ENCODE results near the gene ZCCHC24.

DNA sequence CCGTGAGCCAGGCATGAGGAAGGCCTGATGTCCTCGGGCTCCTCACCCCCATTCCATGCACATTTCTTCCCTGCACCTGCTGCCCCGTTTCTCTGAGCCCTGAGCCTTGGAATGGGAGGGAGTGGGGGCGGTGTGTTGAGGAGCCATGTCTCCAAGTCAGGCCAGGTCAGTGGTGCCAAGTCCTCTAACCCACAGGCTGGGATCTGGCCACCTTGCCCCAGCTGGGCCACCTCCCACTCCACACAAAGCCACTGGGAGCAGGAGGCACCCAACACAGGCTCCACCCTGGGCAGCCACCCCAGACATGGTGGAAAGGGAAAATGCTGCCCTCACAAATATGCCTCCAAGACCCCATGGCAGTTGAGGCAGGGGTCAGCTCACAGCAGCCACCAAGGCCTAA is 27.7 kb downstream of the ZCCHC24 start:
- no peak for TF ChIP-seq TAF1 (IDR thresholded peaks at IDR 0.05; ENCODE audit: borderline replicate concordance, low read depth, low read length)
- TF ChIP-seq POLR2AphosphoS5 (IDR thresholded peaks at IDR 0.05; ENCODE audit: low read depth, low read length), result no peak
- TF ChIP-seq EZH2phosphoT487 (IDR thresholded peaks at IDR 0.05; ENCODE audit: borderline replicate concordance, low read depth), result no peak
- TF ChIP-seq SIN3A (IDR thresholded peaks at IDR 0.05; ENCODE audit: borderline replicate concordance, low read depth, low read length), result no peak
- TF ChIP-seq NRF1 (IDR thresholded peaks at IDR 0.05; ENCODE audit: low read depth, low read length), result no peak
- TF ChIP-seq, protein P1, sequence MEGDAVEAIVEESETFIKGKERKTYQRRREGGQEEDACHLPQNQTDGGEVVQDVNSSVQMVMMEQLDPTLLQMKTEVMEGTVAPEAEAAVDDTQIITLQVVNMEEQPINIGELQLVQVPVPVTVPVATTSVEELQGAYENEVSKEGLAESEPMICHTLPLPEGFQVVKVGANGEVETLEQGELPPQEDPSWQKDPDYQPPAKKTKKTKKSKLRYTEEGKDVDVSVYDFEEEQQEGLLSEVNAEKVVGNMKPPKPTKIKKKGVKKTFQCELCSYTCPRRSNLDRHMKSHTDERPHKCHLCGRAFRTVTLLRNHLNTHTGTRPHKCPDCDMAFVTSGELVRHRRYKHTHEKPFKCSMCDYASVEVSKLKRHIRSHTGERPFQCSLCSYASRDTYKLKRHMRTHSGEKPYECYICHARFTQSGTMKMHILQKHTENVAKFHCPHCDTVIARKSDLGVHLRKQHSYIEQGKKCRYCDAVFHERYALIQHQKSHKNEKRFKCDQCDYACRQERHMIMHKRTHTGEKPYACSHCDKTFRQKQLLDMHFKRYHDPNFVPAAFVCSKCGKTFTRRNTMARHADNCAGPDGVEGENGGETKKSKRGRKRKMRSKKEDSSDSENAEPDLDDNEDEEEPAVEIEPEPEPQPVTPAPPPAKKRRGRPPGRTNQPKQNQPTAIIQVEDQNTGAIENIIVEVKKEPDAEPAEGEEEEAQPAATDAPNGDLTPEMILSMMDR (IDR thresholded peaks at IDR 0.05), result no peak
- TF ChIP-seq GABPA (IDR thresholded peaks at IDR 0.05; ENCODE audit: low read depth), result no peak
- TF ChIP-seq MXI1 (IDR thresholded peaks at IDR 0.05; ENCODE audit: low read depth, low read length), result no peak

Data from SK-N-SH (cell line).